T-helper 2 cell treated with Interferon-gamma antibody and Interleukin-4, amounts not matched to agents 100 ng/mL and 5 ng/mL, for 36 hours (primary cell): ENCODE results near the gene PIAS1. TPM values are rescaled to one million over a fixed set of nuclear protein-coding genes. Genes with fewer than 3 reads are reported as not detected.
"Not testable (repeated sequence)": the region's sequence is repeated elsewhere in the genome, so short reads cannot be mapped to it uniquely, and the experiment has no call there.

Source experiments
- intact Hi-C: fragments of 100-400 bp; cut with micrococcal nuclease; formaldehyde crosslinking; loops from one replicate; pipeline ENCODE4 v1.15.1; 2023
- total RNA-seq: library from RNA; stranded (reverse); gene quantifications from 2 replicates; pipeline ENCODE4 v1.2.3, GENCODE V29; 2022

PIAS1 gene
- total RNA-seq, 1 donor from 2014 or later, result 42.9 TPM

DNA sequence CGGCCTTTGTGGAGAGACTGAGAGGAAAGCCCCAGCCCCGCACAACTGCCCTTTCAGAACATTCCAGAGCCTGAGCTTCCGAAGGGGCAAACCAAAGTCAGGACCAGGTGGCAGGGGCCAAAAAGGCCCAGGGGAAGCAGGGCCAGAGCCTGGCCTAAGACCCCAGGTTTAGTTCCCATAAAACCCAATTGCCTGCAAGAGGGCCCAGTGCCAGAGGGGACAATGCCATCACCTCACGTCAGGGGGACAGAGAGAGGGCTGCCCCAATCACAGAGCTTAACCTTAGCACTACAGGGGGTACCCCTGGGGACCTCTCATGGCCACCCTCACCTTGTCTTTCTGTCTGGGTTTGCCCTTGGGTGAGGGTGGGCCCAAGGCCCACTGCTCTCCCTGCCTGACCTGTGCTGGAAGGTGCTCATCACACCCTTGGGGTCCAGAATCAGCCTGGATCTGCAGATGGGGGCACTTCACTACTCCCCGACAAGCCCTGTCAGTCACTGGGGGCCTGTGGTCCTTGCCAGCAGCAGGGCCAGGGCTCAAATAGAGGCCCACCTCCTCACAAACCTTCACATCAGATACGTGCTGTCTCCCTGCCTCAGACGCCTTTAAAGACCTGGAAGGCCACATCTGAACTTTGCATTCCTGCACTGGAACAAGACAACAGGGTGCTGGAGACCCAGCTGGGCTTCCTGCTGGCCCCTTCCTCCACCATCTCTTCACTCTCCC, 147.2 kb downstream of the PIAS1 start:
- intact Hi-C loops, result no loop called here

DNA sequence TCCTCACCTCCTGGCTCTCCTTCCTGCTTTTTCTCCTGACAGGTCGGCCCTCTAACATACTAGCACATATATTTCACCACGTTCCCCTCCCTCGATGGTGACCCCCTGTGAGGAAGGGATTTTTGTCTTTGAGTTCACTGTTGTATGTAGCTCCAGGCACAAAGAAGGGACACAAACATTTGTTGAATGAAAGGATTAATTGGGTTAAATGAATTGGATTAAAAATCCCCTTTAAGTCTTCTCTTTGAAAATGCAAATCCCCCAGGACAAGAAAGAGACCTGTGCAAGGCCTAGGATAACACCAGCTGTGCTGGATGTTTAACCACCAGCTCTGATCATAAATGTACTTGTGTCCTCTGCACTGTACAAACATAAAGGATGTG, 147.8 kb downstream of the PIAS1 start:
- intact Hi-C loops, result no loop called here

DNA sequence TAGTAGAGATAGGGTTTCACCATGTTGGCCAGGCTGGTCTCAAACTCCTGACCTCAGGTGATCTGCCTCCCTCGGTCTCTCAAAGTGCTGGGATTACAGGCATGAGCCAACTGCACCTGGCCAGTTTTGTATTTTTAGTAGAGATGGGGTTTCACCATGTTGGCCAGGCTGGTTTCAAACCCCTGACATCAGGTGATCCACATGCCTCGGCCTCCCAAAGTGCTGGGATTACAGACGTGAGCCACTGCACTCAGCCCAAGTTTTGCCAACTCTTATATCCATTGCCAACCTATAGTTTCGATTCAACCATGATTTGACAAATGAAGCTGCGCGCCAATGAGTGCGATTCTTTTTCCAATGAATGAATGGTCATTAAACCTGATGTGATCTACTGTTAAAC, 148.9 kb downstream of the PIAS1 start:
- intact Hi-C loops, result not testable (repeated sequence)

DNA sequence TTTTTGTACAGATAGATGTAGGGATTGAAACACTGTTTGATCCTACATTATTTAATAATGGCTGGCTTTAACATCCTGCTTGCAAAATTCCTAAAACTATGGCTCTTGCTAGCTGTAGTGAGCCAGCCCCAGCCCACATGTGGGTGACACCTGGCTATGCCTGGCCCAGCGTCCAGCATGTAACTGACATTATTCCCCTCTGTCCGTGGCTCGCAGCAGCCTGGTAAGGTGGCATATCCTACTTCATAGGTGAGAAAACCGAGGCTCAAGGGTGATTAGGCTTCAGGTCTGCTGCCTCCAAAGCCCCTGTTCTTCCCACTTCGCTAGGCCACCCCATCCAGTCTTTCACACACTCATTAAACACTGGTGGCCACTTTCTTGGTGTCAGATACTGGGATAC, 149.4 kb downstream of the PIAS1 start:
- intact Hi-C loops, result no loop called here

DNA sequence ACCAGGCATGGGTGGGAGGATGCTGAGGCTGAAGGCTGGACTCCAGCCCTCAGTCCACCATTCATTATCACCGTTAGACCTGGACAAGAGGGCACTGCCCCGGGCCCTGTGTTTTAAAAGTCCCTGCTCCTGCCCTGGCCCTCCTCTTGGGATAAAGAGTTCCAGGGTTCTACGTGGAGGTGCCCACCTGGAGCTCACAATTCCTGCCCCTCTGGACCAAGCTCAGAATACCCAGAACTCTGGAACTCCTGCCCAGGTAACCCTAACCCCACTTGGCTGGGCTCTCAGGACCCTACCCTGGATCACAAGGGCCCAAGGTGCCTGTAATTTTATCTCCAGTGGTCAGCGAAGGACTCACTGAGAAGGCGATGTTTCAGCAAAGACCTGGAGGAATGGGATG, 149.8 kb downstream of the PIAS1 start:
- intact Hi-C loops, result no loop called here

DNA sequence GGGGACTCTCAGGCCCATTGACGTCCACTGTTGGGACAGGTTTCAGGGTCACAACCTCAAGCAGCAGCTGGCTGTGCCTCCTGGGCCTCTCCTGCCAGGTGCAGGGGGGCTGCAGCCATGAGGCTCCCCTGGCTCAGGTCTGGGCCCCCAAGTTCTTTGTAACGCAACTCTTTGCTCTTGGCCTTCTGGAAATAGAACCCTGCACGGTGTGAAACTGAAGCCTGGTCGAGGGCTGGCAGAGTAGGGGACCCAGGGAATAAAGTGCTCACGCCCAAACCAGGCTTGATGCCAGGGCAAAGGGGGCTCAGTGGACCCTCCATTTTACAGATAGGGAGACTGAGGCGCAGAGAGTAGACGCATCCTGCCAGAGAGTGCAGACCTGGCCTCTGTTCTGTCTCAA, 150.2 kb downstream of the PIAS1 start:
- intact Hi-C loops, result no loop called here

DNA sequence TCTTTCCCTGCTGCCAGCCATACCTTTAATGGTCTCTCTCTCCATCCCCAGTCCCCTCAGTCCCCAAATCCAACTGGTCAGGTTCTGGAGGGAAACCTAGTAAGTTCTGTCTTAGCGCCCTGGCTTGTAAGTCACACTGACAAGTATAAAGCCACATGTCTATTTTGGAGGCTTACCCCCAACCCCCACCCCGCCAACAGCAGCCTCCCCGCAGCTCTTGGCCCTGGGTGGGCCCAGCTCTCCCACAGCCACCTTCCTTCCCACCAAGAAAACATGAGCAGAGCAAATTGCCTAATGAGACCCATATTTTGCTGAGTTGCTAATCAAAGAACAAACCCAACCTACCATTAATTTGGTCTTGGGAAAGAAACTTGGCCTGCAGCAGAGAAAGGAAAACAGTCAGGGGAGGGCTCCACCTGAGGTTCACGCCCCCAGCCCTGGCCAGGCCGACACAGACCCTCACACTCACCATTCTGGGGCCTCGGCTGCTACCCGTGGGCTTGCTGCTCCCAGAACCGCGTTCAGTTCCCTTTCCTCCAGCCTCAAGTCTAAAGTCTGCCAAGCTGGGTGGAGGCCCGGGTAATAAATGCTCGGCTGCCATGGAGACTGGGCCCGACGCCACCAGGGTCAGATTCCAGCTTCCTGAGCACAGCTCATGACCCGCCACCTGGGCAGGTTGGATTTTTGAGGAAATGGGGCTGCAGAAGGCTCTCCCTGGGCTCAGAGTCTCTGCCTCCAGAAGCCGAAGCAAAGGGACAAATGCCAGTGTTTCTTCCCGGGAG, 150.9 kb downstream of the PIAS1 start, which contains the start of gene CALML4:
Gene CALML4 (minus strand): TSS at position 557 of the 782 bp plus-strand sequence. CDS start 85 bp downstream, at position 472.
- intact Hi-C loops, result no loop called here

DNA sequence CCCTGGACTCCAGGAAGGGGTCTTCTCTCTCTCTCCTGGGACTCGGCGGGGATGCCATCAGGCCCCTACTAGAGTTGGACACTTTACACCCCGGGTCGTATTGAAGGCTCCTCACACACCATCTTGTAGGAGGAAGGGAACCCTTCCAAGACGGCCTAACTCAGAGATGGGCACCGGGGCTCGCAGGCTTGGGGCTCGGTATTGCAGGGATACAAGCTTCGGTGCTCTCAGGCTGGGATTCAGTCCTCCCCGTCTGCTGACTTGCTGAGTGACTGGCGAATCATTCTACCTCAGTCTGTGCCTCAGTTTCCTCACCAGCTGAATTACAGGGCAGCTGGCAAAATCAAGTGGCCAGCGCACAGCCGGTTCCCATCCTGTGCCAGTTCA, 151.4 kb downstream of the PIAS1 start:
- intact Hi-C loops, result no loop called here

DNA sequence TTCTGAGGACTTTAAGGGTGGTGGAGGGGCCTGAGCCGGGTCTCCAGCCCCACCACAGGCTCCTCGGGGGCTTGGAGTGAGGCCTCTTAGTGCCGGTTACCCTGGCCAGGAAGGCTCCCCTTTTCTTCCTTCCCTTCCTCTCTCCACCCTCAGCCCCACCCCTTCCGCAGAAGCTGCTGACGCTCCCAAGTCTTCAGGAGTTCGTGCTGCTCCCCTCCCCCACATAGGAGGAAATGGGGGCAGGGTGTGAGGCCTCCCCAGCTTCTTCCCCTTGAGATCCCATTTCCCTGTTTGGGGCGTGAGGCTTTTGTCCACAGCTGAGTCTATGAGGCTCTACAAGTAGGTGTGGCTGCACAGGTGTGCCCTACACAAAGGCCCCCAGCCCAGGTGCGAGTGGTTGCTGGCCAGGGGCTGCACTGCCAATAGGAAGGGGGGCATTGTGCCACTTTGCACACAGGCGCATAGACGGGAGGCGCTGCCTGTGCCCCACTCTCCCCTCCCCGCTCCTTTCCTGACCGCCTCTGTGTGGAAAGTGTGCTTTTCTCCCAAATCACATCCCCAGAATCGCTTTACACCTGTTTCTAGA, 151.9 kb downstream of the PIAS1 start:
- intact Hi-C loops, result no loop called here

DNA sequence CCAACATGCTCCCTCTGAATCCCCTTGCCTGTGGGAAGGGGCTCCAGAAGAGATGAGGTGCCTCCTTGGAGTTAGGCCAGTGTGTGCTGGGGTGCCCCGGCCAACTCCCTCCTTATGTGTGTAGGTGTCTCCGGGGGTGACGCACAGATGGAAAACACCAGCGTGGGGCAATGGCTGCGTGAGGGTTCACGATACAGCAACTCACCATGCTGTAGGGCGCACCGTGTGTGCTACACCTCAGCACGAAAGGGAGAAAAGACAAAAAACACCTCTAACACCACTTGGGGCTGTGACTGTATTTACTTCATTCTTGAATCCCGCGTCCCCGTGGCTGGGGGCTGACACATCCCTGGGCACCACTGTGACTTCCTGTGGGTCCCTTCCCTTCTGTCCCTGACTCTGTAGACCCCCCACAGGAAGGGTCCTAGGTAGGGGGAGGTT, 152.6 kb downstream of the PIAS1 start:
- intact Hi-C loops, result no loop called here

DNA sequence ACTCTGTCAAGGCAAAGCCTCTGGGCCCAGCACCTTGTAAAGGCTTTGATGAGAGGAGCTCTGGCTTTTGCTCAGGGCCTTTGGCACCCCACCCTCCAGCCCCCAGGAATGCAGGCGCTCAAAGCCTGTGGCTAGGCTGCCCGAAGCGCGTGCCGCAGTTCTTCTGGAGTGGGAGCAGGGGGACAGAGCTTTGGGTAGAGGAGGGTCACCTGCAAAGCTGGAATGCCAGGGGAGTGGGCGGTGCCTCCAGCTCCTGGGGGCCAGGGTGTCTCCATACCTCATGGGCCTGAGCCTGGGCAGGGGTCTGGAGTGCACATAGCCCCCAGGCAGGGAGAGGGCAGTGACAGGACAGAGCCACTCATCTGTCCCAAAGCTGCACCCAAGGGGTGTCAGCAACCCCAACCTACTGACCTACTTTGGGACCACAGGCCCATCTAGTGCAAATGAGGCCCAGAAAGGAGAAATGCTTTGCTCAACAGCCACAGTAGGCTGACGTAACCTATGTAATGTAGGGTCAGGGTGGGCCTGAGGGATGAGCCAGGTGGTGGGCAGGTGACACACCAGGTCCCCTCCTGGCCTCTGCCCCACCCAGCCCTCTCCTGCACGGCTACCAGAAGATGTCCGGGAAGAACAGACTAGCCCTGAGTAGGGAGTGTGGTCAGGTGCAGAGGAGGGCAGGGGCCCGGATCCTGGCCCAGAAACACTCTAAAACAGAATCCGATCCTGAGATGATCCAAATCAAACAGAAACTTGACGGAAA, 153.2 kb downstream of the PIAS1 start:
- intact Hi-C loops, result no loop called here

DNA sequence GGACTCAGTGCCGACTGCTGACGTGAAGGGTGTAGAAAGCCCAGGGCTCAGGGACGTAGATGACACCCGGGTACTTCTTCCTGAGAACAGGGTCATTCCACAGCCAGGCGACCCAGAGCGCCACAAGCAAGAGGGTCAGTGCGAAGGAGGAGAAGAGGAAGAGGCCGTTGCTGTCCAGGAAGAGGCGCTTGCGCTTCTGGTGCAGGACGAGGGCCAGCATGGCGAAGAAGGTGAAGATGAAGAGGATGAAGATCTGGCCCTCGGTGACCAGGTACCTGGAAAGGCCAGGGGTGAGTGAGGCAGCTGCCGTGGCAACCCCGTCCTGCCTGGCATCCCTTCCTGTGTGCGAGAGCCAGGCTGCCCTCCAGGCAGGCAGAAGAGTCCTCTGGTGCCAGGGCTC, 154.0 kb downstream of the PIAS1 start:
- intact Hi-C loops, result no loop called here

DNA sequence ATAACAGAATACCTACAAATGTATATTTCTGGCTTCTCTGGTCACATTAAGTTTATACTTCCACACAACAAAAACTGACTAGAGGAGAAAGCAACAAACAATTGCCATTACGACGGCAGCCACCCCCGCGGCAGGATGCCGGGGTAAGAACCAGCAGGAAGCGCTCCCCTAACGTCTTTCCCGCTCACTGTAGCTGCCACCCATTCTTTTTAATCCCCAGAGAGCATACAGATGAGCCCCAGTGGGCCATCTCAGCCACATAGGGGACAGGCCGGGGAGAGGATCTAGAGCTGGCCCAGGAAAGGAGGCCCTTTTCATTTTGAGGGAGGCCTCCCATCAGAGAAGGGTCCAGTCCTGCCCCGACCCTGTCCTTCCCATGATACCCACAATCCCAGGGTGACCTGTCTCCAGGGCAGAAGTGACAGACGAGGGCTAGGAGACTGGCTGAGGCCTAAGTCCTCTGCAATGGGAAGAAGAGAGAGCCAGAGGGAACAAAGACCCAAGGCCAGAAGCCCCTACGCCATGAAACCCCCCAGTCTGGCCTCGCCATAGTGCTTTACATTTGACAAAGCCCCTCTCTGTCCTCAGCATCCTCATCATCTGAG, 154.6 kb downstream of the PIAS1 start:
- intact Hi-C loops, result no loop called here

DNA sequence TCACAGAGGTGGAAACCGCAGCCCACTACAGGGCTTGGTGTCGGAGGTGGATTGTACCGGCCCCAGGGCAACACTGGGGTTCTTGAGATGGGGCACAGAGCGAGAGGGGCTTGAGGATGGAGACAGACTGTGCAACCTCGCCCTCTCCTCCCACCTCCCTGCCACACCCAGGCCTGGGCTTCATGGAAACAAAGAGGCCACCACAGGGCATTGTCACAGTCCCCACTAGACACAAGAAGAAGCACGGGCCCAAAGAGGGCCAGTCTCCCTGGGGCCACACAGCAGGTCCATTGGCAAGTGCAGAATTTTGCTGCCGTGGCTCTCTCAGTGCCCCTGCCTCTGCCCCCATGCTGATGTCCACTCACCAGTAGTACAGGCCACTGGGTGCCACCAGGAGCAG, 155.2 kb downstream of the PIAS1 start:
- intact Hi-C loops, result no loop called here

DNA sequence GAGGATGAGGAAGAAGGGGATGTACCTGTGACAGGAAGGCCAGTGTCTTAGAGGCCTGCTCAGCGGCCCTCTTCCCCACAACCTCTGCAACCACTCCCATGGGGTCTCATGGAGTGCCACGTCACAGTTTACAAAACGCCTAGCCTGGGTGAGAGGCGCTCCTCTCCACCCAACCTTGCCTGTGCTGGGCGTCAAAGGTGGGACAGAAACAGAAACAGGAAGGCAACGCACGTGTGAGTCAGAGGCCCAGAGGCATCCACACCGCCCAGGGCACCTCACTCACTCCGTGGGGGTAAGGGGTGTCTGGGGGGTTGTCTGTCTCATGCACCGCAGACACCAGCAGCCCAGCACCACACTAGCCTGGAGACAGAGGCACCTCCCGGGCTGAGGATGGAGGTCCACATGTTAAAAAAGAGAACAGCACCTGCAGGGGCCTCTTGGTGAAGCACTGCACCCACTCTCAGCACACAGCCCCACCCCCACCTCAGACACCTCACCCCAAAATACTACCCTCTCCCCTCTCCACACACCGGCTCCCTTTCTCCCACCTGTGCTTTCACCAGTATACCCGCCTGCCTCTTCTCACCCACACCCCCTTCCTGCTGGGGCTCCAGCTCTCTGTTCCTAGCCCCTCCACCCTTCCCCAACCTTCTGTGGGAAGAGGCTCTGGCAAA, 155.8 kb downstream of the PIAS1 start:
- intact Hi-C loops, result loop anchor here (2.0 kb wide), 1 partner anchor 19 kb away; the partner anchor contains the start of gene CLN6

DNA sequence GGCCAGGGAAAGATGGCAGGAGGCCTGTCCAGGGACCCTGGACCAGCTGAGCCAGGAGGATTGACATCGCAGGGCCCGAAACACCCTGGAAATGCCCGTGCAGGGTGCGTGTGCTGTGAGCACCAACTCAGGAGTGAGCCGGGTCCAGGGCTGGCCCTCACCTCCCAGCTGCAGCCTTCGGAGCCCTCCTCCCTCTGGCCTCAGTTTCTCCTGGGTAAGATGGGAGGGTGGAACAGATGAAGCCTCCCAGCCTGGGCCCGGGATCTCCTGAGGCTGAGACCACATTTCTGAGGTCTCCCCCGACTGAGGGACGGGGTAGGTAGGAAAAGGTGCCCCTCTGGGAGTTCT, 156.3 kb downstream of the PIAS1 start:
- intact Hi-C loops, result loop anchor here (2.0 kb wide), 1 partner anchor 18 kb away; the partner anchor contains the start of gene CLN6

DNA sequence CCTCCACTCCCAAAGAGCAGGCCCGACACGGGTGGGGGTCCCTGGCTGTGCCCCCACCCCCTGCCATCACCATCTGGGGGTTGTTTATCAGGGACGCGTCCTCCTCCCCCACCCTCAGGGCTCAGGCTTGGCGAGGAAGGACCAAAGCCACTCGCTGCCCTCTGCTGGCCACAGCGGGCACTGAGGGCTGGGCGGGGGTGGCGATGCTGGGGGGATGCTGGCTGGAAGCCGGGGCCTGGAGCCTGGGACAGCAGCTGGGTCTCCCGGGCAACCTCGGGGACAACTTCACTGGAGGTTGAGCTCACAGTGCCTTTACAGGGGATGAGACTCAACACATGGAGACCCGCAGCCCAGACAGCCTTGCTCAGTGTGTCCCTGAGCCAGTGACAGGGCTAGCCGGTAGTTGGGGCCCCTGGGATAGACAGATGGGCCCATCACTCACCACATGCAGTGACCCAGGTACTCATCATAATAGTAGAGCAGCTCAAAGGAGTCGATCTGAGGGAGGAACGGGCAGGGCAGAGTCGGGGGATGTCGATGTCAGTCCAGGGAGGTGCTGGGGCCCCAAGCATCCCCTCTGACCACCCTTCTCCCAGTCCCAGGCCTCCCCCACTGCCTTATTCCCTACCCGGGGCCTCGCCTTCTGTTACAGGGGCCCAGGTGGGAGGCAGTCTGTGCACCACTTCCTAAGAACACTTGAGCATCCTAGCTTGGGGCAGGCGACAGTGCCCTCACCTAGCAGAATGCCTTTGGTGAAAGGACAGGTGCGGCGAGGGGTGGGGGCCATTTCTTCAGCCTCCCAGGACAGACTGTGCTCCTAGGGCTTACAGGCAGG, 156.9 kb downstream of the PIAS1 start:
- intact Hi-C loops, result loop anchor here (1.0 to 2.0 kb wide), 2 partner anchors 18 to 348 kb away; partner anchors contain the start of gene CLN6

DNA sequence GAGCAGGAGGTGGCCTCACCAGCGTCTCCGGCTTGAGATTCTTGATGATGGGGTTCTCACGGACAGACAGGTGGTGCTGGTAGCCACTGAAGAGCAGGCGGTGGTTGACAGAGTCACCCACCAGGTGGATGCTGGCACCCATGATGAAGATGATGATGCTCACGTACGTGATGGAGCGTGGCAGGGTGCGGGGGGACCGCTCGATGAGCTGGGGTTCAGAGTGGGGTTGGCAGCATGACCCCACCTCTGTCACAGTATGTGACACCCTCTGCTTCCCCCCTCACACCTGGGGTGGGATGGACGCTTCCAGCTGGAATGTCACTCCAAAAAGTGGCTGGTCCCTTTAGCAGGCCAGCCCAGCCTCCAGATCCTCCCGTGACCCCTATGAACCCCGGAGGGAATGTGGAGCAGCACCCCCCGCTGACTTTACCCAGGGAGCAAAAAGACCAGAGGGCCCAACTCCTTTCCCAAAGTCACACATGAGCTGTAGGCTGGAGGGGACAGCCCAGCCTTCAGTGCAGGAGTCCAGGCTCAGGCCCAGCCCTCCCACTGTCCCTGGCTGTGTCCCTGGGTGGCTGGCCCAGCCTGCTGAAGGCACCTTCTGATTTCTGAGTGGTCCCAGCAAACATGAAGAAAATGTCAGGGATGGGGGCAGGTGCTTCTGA, 157.7 kb downstream of the PIAS1 start:
- intact Hi-C loops, result loop anchor here (1.0 to 2.0 kb wide), 2 partner anchors 17 to 348 kb away; partner anchors contain the start of gene CLN6

DNA sequence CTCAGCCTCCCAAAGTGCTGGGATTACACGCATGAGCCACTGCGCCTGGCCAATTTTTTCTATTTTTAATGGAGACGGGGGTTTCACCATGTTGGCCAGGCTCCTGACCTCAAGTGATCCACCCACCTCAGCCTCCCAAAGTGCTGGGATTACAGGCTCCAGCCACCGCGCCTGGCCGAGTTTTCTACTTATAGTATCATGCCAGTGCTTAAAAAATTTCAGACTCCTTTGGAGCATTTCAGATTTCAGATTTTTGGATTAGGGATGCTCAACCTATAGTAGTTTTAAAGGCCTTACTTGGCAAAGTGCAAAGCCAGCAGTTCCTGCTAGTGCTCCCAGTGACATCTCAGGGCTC, 159.4 kb downstream of the PIAS1 start:
- intact Hi-C loops, result not testable (repeated sequence)
